Hepatocyte (in vitro differentiated cells): ENCODE data around the gene TANGO2. TPM values are rescaled to one million over a fixed set of nuclear protein-coding genes. Genes with fewer than 3 reads are reported as not detected.

Experiments used
- DNase-seq: peaks from one replicate; pipeline ENCODE4 v3.0.0-alpha.2; 2016; ENCODE audit warnings: low spot score
- H2AFZ ChIP-seq: fragments of 200-600 bp; sonication (generic); 2 replicates; pipeline ENCODE4 v1.6.0; 2016; ENCODE audit warnings: antibody characterized with exemption, mild to moderate bottlenecking
- H3K27ac ChIP-seq: fragments of 200-600 bp; sonication (generic); 2 replicates; pipeline ENCODE4 v1.5.1; 2016; ENCODE audit warnings: mild to moderate bottlenecking
- H3K27me3 ChIP-seq: fragments of 200-600 bp; sonication (generic); 2 replicates; pipeline ENCODE4 v1.6.1; 2016
- H3K36me3 ChIP-seq: fragments of 200-600 bp; sonication (generic); replicated peaks from 2 replicates; pipeline ENCODE4 v1.5.1; 2016; ENCODE audit warnings: low read depth; ENCODE audit not compliant: insufficient read depth
- H3K4me1 ChIP-seq: fragments of 200-600 bp; sonication (generic); 2 replicates; pipeline ENCODE4 v1.5.1; 2016; ENCODE audit warnings: mild to moderate bottlenecking, moderate library complexity; ENCODE audit not compliant: insufficient read depth
- H3K4me2 ChIP-seq: fragments of 200-600 bp; sonication (generic); 2 replicates; pipeline ENCODE4 v1.6.0; 2016
- H3K4me3 ChIP-seq: fragments of 200-600 bp; sonication (generic); 2 replicates; pipeline ENCODE4 v1.5.1; 2016; ENCODE audit warnings: mild to moderate bottlenecking
- H3K79me2 ChIP-seq: fragments of 200-600 bp; sonication (generic); 2 replicates; pipeline ENCODE4 v1.6.0; 2017; ENCODE audit warnings: mild to moderate bottlenecking
- H3K9me2 ChIP-seq: fragments of 200-600 bp; sonication (generic); replicated peaks from 2 replicates; pipeline ENCODE4 v1.6.0; 2017; ENCODE audit warnings: mild to moderate bottlenecking; ENCODE audit not compliant: insufficient read depth
- H3K9me3 ChIP-seq: fragments of 200-600 bp; sonication (generic); 2 replicates; pipeline ENCODE4 v1.5.1; 2016; ENCODE audit warnings: low read depth, mild to moderate bottlenecking
- H4K20me1 ChIP-seq: fragments of 200-600 bp; sonication (generic); 2 replicates; pipeline ENCODE4 v1.6.0; 2016; ENCODE audit warnings: mild to moderate bottlenecking; ENCODE audit not compliant: insufficient read depth, poor library complexity, severe bottlenecking
- CTCF ChIP-seq: fragments of 200-600 bp; sonication (generic); IDR thresholded peaks from 2 replicates; pipeline ENCODE4 v1.5.1; 2016; ENCODE audit warnings: antibody characterized with exemption, mild to moderate bottlenecking; ENCODE audit not compliant: poor library complexity
- EZH2 ChIP-seq: fragments of 200-600 bp; sonication (generic); IDR thresholded peaks from 2 replicates; pipeline ENCODE4 v1.6.1; 2016; ENCODE audit warnings: antibody characterized with exemption, mild to moderate bottlenecking, borderline replicate concordance
- EZH2phosphoT487 ChIP-seq: fragments of 200-600 bp; sonication (generic); IDR thresholded peaks from one replicate; pipeline ENCODE4 v1.6.1; 2018; ENCODE audit warnings: antibody characterized with exemption, mild to moderate bottlenecking, low read depth, moderate library complexity; ENCODE audit not compliant: unreplicated experiment, severe bottlenecking
- WGBS: methylation state at CpG from one replicate; pipeline ENCODE4 v1.1.6; 2016; ENCODE audit warnings: low lambda C conversion rate; ENCODE audit errors: missing lambda C conversion rate; 5-methylcytosine and 5-hydroxymethylcytosine counted together
- polyA plus RNA-seq: library from polyadenylated mRNA; unstranded; fragments of >200 nt; fragmentation: Nextera tagmentation; extraction: Ambion mirVana; gene quantifications from 2 replicates; pipeline ENCODE4 v1.2.1, GENCODE V29; 2016
- total RNA-seq: library from RNA; depleted of rRNA; stranded (reverse); fragments of >200 nt; gene quantifications from 2 replicates; pipeline ENCODE4 v1.2.3, GENCODE V29; 2014

TANGO2 gene
- total and polyA plus RNA-seq, 2 experiments from 2014 or later, result 20.8 to 21.4 TPM

- TF ChIP-seq CTCF (no peak), EZH2 (no peak), EZH2phosphoT487 (no peak)
- Histone ChIP-seq H2AFZ (no peak overlapping the region), H3K4me2 (no peak overlapping the region), H3K36me3 (no peaks in the 10 kb centered on the region), H4K20me1 (peaks cover 9% of the 10 kb centered on the region), H3K4me3 (no peak overlapping the region), H3K27me3 (no peaks in the 10 kb centered on the region), H3K27ac (no peak overlapping the region), H3K79me2 (peaks cover 13% of the 10 kb centered on the region), H3K9me3 (no peaks in the 10 kb centered on the region), H3K9me2 (no peaks in the 10 kb centered on the region), H3K4me1 (peaks cover 7% of the 10 kb centered on the region)
- 90% methylated on average over 16 of the region's 18 CpGs for WGBS
- no peak for DNase-seq
Measured at GRCh38 chr22:19988965-19989724, 31.8 kb upstream of the TANGO2 start.

GRCh38 chr22:19989725-19990067, 31.2 kb upstream of the TANGO2 start:
- H3K27ac ChIP-seq, result no peak overlapping the region

GRCh38 chr22:19990188-19990587, 30.7 kb upstream of the TANGO2 start:
- H3K79me2 ChIP-seq, result peaks cover 8% of the 10 kb centered on the region
- TF ChIP-seq EZH2, result no peak
- TF ChIP-seq CTCF, result no peak
- TF ChIP-seq EZH2phosphoT487, result no peak
- H3K4me1 ChIP-seq, result no peaks in the 10 kb centered on the region
- no peak overlapping the region for H3K27ac ChIP-seq
- no peaks in the 10 kb centered on the region for H3K36me3 ChIP-seq
- no peak for DNase-seq
- no peak overlapping the region for H3K4me2 ChIP-seq
- H3K9me3 ChIP-seq, result no peaks in the 10 kb centered on the region
- no peaks in the 10 kb centered on the region for H3K27me3 ChIP-seq
- no peak overlapping the region for H2AFZ ChIP-seq
- H3K9me2 ChIP-seq, result no peaks in the 10 kb centered on the region
- H3K4me3 ChIP-seq, result no peak overlapping the region
- WGBS, result 80% methylated on average over 2 of the region's 2 CpGs
- H4K20me1 ChIP-seq, result peaks cover 8% of the 10 kb centered on the region

More at GRCh38 chr22:19989725-19990067, 31.2 kb upstream of the TANGO2 start:
- Histone ChIP-seq H3K9me3 (no peaks in the 10 kb centered on the region), H3K36me3 (no peaks in the 10 kb centered on the region), H3K9me2 (no peaks in the 10 kb centered on the region), H4K20me1 (peaks cover 9% of the 10 kb centered on the region), H3K27me3 (no peaks in the 10 kb centered on the region), H3K4me1 (peaks cover 1% of the 10 kb centered on the region), H3K79me2 (peaks cover 11% of the 10 kb centered on the region), H3K4me3 (no peak overlapping the region), H3K4me2 (no peak overlapping the region), H2AFZ (no peak overlapping the region)
- TF ChIP-seq EZH2phosphoT487, result no peak
- no peak for TF ChIP-seq CTCF
- no peak for TF ChIP-seq EZH2
- 72% methylated on average over 3 of the region's 3 CpGs for WGBS
- DNase-seq, result no peak
